Ecto neural progenitor cell (in vitro differentiated cells): ENCODE data around the gene PKLR.

Experiments used
- DNase-seq: peaks from one replicate; pipeline ENCODE4 v3.0.0-alpha.2; 2018; ENCODE audit warnings: low spot score

PKLR gene

GRCh38 chr1:155285063-155285462 lies 16.2 kb downstream of the PKLR start:
- no peak for DNase-seq

DNA sequence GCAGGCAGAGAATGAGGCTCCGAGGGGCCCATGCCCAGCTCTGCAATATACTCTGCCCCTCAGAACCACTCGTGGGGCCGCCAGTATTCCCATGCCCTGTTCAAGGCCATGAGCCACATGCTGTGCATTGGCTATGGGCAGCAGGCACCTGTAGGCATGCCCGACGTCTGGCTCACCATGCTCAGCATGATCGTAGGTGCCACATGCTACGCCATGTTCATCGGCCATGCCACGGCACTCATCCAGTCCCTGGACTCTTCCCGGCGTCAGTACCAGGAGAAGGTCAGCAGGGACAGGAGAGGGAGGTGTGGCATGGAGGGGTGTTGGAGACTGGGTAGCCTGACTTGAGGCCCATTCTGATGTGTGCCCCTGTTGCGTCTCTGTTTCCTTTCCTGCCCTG lies 16.8 kb downstream of the PKLR start:
- no peak for DNase-seq

GRCh38 chr1:155282488-155283091 lies 18.6 kb downstream of the PKLR start:
- DNase-seq, result no peak

DNA sequence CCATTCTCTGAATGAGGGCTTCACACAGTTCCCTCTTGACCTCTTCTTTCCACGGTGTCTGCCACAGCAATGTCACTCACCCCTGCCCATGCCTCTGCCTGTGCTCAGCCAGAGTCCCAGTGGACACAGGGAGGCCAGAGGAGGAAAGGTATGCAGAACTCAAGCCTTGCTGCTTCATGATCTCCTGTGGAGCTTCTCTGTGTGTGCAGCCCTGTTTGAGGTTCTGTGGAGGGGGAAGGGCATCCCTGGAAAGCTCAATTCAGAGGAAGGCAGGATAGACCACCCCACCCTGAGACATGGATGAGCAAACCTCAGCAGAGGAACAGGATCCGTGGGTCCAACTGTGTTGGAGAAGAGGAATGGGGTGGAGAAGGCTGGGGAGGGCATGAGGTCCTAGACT lies 22.0 kb downstream of the PKLR start:
- no peak for DNase-seq

GRCh38 chr1:155278689-155279160 lies 22.5 kb downstream of the PKLR start:
- DNase-seq, result no peak

GRCh38 chr1:155277902-155278688 lies 23.1 kb downstream of the PKLR start:
- DNase-seq, result peak; percentile 89

- DNase-seq, result peak; percentile 98
These were observed 24.0 kb downstream of the PKLR start, which contains the start of gene HCN3 for GRCh38 chr1:155277070-155277901. Gene HCN3 (plus strand): TSS chr1:155277463. CDS start chr1:155277591, 128 bp downstream.

DNA sequence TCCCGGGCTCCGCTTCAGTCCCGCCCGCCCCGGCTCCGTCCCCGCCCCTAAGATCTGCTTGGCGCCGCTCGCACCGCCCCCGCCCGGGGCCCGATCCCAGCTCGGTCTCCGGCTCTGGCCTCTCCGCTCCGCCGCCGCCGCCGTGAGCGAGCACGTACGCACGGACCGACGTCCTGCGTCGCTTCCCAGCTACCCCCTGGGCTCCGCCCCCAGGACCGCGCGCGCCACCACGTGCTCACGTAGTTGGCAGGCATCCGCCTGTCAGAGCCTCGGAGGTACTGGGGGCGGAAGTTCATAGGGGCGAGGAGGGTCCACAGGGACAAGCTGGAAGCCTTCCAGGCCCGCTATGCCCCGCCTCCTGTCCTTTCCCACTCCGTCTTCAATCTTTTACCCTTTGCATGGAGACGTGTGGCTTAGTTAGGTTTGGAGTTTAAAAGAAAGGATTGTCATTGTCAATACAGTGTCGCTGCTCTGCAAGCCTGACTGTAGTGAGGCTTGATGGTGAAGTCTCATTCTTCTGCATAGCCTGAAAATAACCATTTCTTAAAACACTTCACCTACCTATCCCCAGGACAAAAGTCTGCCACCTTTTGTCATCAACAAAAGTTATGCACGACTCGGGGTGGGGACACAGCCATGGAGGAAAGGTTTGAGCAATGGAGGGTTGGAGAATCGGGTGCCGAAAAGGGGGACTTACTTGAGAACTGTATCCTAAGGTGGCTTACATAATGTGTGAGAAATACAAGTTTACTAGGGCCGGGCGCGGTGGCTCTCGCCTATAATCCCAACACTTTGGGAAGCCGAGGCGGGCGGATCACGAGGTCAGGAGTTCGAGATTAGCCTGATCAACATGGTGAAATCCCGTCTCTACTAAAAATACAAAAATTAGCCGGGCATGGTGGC lies 27.6 kb downstream of the PKLR start, which contains the start of gene CLK2:
CLK2 (minus strand) TSS at position 162 of the 903 bp plus-strand sequence. CDS start 2,527 bp downstream, outside the sequence.
- DNase-seq, result peak; percentile 98

GRCh38 chr1:155272466-155273342 lies 28.5 kb downstream of the PKLR start:
- DNase-seq, result no peak

DNA sequence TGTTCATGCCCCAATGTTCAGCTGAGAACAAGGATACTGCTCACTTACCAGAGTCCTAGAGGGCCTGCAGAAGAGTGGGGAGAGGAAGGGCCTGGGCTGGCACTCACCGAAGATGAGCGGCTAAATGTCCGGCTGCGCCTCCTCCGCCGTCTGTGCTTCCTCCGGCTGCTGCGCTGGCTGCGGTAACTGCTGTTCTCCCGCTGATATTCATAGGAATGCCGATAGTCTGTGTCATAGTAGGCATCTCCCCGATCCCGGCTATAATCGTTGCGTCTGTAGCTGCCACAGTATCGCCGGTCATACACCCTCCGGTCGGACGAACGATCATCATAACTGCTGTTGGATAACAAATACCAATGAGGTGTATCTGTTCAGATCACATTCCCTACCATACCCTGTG lies 31.9 kb downstream of the PKLR start:
- DNase-seq, result no peak

DNA sequence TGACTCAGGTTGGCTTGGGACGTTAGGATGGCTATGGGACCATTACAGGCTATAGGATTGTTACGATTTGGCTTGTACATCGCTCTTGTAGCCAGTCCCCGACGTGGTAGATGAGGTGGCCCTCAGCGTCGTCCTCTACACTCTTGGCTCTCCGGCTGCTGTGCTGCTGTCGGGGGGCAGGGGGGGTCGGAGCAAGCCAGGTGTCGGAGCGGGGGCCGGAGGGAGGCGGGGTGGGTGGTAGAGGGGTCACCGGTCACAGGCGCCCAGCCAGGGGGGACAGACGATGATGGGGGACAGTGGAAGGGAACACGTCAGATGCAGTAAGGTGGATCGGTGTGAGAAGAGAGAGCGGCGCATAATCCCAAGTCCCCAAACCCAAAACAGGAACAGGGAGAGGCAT lies 32.6 kb downstream of the PKLR start:
- DNase-seq, result no peak

- no peak for DNase-seq
These were observed 33.9 kb downstream of the PKLR start for GRCh38 chr1:155267373-155267772.

DNA sequence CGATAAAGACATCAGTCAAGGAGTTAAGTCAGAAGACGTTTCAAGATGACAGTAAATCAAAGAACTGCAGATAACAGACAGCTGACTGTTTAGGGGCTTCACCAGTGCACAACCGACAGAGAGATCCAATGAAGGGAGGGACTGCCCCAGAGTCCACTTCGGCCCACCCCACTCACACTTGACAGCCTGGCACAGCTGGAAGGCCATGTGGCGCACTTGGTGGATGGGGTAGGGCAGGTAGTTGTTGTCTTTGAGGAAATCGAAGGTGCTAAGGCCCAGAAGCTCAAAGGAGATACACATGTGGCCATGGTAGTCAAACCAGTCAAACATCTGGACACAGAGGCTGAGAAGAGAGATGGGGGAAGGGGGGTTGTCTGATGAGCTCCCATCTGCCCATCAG lies 34.7 kb downstream of the PKLR start:
- DNase-seq, result no peak

- DNase-seq, result no peak
These were observed 38.2 kb downstream of the PKLR start for GRCh38 chr1:155263067-155263466.

GRCh38 chr1:155261852-155262673 lies 39.2 kb downstream of the PKLR start, which contains the start of gene SCAMP3:
Gene SCAMP3 (minus strand): TSS chr1:155262360. CDS start chr1:155262151, 209 bp downstream.
- DNase-seq, result peak; percentile 94

DNA sequence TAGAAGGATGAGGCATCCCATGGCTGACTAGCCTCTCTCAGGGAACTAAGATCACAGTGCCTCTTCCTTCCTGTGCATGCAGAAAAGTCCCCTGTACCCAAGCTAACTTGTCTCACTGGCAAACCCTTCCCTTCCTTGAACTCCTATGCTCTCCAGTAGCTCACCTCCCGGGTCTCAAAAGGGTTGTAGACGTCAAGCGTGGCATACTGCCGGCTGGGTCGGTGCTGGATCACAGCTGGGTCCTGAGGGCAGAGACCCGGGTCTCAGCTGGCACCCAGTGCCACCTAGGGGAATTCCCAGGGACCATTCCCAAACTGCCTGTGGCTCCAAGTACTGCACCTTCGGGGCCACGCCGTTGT lies 39.8 kb downstream of the PKLR start:
- no peak for DNase-seq

GRCh38 chr1:155260276-155260675 lies 41.0 kb downstream of the PKLR start:
- no peak for DNase-seq

- DNase-seq, result no peak
These were observed 45.0 kb downstream of the PKLR start for GRCh38 chr1:155256058-155256852.
